Pons (tissue), 1 donor: ENCODE measurements around the gene RGS18.
"Not testable (repeated sequence)": the region's sequence is repeated elsewhere in the genome, so short reads cannot be mapped to it uniquely, and the experiment has no call there.

Experiments used
- DNase-seq: peaks from one replicate; pipeline ENCODE4 v3.0.0-alpha.2; 2016; ENCODE audit warnings: low spot score

Gene RGS18

GRCh38 chr1:192158181-192158580 is at the start of gene RGS18:
Gene RGS18 (plus strand): TSS chr1:192158462. CDS start chr1:192158638, 176 bp downstream.
- peak; percentile 73 for DNase-seq

- no peak for DNase-seq
Observed at GRCh38 chr1:192109576-192109975, 48.7 kb upstream of the RGS18 start.

GRCh38 chr1:192115000-192115399 is 43.3 kb upstream of the RGS18 start:
- no peak for DNase-seq

GRCh38 chr1:192118881-192119405 is 39.3 kb upstream of the RGS18 start:
- no peak for DNase-seq

- no peak for DNase-seq
Observed at GRCh38 chr1:192119701-192120100, 38.6 kb upstream of the RGS18 start.

- DNase-seq = no peak
Observed at GRCh38 chr1:192122668-192123067, 35.6 kb upstream of the RGS18 start.

- no peak for DNase-seq
Observed at GRCh38 chr1:192123212-192123611, 35.0 kb upstream of the RGS18 start.

GRCh38 chr1:192126030-192126619 is 32.1 kb upstream of the RGS18 start:
- DNase-seq = no peak

- no peak for DNase-seq
Observed at GRCh38 chr1:192130175-192130574, 28.1 kb upstream of the RGS18 start.

GRCh38 chr1:192130865-192131264 is 27.4 kb upstream of the RGS18 start:
- not testable (repeated sequence) for DNase-seq

- DNase-seq = no peak
Observed at GRCh38 chr1:192131914-192132313, 26.3 kb upstream of the RGS18 start.

GRCh38 chr1:192133350-192133926 is 24.8 kb upstream of the RGS18 start:
- DNase-seq = no peak

GRCh38 chr1:192140382-192140781 is 17.9 kb upstream of the RGS18 start:
- DNase-seq = no peak

GRCh38 chr1:192147221-192147620 is 11.0 kb upstream of the RGS18 start:
- no peak for DNase-seq

GRCh38 chr1:192147696-192148095 is 10.6 kb upstream of the RGS18 start:
- DNase-seq = no peak

- no peak for DNase-seq
Observed at GRCh38 chr1:192151176-192151575, 7.1 kb upstream of the RGS18 start.

- DNase-seq = no peak
Observed at GRCh38 chr1:192153276-192153675, 5.0 kb upstream of the RGS18 start.

GRCh38 chr1:192157067-192157466 is 1.2 kb upstream of the RGS18 start:
- no peak for DNase-seq

GRCh38 chr1:192159014-192159413 is 752 bp downstream of the RGS18 start:
- DNase-seq = no peak

GRCh38 chr1:192159781-192160180 is 1.5 kb downstream of the RGS18 start:
- no peak for DNase-seq

- DNase-seq = no peak
Observed at GRCh38 chr1:192160196-192160595, 1.9 kb downstream of the RGS18 start.

GRCh38 chr1:192161976-192162375 is 3.7 kb downstream of the RGS18 start:
- DNase-seq = no peak

- DNase-seq = no peak
Observed at GRCh38 chr1:192162376-192162775, 4.1 kb downstream of the RGS18 start.

GRCh38 chr1:192165002-192165401 is 6.7 kb downstream of the RGS18 start:
- not testable (repeated sequence) for DNase-seq
